GM19043 (cell line): Measurements from ENCODE around the gene EFNA4.

Experiments
- ATAC-seq: cut with Tn5 transposase; IDR thresholded peaks from one replicate; pipeline ENCODE4 v1.9.1; 2021; ENCODE audit warnings: low read depth; ENCODE audit not compliant: unreplicated experiment

EFNA4 gene

DNA sequence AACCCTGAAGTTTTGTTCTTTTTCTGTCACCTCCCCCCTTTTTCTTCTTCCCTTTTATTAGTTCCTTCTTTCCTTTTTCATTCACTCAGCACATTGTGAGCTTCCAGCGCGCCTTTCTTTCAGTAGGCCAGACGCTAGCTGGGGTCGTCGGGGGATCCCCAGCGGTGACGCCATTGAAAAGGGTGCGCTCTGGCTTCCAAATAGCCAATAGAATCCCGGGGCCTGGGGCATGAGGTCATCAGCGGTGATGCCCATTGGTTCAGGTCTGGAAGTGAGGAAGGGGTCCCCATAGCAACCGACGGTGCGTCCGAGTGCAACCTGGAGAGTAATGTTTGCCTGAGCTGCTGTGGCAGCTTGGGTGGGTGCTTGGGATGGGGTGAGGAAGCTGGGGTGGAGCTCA, 8.2 kb downstream of the EFNA4 start:
- no peak for ATAC-seq

DNA sequence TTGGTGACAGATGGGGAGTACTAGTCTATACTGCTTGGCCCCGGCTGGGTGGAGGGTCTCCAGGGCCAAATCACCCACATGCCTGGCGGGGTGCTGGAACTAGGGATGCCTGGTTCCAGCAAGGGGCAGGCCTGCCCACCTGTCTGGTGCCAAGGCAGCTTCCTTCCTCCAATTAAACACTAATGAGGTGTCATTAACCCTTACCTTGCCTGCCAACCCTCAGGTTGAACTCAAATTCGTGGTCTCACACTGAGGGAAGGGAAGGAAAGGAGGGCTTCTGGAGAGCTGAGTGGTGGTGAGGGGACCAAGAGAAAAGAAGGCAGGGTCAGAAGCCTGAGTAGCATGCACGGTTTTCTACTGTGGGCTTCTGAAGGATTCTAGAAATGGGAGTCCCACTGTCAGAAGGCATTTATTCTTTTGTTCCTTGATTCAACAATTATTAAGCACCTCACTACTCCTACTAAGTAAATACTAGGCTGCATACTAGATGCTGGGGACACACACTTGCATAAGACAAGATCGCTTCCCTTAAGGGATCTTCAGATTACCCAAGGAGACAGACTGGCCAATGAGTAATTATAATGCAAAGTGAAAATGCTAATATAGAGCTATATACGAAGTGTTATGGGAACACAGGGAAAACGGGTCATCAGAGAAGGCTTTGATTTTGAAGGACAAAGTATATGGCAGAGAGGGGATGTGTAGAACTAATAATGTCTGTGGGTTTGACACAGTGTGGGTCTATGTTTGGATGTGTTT, 9.2 kb downstream of the EFNA4 start:
- ATAC-seq, result no peak

- no peak for ATAC-seq
Measured at GRCh38 chr1:155073377-155074242, 10.1 kb downstream of the EFNA4 start.

DNA sequence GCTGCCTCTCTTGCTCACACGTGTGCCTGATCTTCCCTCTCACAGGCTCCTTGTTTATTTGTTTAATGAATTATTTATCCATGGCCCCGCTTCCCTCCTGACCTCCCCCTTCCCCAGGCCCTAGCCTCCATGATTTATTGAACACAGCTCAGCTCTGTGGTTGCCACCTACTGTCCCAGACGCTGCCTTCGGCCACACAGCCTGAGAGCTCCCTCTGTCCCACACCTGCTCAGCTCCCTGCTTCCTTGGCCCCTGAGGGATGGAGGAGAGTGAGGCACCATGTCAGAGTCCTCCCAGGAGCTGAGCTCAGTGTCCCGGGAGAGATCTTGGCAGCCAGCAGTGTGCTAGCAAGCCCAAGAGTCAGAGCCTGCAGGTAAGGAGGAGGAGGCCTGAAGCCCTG, 12.0 kb downstream of the EFNA4 start:
- ATAC-seq, result no peak

- no peak for ATAC-seq
Measured at GRCh38 chr1:155076371-155076770, 12.8 kb downstream of the EFNA4 start.

DNA sequence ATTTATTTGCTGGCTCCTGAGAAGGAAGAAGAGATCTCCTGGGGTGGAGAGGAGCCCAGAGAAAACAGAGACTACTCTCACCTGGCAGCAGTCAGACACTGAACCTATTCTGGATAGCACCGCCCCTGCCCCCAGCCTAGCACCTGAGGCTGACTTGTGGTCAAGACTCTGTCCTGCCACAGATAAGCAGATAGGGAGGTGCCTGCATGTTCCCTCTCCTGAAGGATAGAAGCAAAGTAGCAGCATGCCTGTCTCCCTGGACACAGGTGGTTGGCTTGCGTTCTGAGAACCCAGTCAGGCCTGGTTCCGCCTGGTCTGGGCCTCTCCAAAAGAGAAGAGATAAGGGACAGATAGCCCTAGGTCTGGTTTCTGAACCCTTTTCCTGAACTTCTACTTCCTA, 13.8 kb downstream of the EFNA4 start:
- ATAC-seq, result no peak

GRCh38 chr1:155077758-155078445, 14.4 kb downstream of the EFNA4 start:
- no peak for ATAC-seq

DNA sequence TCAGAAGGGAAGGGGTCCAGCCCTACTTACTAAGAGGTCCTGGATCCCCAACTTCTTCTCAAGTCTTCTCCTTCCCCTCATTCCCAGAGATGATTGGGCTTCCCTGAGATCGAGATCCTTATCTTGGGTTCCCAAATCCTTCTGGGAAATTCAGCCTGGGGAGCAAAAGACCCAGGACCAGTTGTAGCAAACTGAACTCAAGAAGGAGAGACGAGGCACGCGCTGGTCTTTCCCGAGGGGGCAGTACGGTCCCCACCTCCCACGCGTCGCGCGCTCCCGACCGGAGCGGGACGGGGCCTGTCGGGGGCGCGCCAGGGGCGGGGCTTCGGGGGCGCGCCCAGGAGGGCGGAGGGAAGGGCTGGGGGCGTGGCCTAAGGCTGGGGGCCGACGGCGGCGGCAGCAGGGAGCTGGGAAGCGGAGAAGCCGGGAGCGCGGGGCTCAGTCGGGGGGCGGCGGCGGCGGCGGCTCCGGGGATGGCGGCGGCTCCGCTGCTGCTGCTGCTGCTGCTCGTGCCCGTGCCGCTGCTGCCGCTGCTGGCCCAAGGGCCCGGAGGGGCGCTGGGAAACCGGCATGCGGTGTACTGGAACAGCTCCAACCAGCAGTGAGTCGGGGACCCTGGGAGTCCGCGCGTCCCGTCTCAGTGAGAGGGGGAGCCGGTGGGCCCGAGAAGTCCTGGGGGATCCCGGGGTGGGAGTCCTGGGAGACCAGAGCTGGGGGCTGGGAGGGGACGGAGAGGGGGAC, 15.1 kb downstream of the EFNA4 start, which contains the start of gene EFNA3:
EFNA3 (plus strand) TSS at position 369 of the 741 bp plus-strand sequence; CDS start at position 474, 105 bp downstream.
- no peak for ATAC-seq

DNA sequence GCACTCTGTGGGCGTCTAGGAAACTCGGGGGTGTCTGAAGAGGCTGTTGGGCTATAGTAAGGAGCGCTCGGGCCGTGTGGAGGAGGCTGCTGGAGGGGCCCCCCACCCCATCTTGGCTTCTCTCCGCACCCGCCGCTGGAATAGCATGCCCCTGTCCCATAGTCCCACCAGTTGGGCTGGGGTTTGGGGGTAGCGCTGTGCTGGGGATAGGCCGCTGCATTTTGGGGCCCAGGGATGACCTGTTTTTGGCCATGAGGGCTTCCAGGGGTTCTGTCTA, 15.6 kb downstream of the EFNA4 start:
- no peak for ATAC-seq

DNA sequence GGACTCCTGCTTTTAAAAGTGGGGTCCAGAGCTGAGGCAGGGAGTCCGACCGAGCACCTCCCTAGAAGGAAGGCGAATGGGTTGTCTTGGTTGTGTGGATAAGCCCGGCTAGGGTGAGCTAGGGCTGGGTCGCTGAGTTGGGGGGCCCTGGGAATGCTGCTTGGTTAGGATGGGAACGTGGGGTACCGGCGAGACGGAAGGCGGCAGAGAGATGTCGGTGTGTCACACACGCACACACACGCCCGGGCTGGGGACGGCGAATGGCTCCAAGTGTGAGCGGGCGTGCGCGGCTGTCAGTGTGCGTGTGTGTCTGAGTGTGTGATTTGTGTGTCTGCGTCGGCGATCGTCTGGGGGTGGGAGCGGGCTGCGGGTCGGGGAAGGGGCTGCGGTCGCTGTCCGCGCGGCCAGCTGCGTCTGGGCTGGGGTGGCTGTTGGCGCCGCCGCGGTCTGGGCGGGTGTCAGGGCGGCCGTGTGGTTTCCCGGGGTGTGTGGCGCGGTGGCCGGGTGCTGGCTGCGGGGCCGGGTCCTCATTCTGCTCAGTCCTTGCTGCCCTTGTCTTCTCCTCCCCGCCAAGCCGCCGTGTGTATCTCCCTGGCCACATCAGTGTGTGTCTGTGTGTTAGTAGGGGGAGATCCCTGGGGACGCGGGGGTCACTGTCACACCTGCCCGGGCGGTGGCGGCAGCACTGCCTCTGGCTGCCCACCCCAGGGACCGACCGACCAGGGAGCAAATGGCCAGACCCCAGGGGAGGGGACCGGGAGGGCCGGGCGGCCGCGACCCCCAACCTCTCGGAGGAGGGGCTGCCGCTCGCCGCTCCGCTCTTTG, 16.2 kb downstream of the EFNA4 start:
- no peak for ATAC-seq

DNA sequence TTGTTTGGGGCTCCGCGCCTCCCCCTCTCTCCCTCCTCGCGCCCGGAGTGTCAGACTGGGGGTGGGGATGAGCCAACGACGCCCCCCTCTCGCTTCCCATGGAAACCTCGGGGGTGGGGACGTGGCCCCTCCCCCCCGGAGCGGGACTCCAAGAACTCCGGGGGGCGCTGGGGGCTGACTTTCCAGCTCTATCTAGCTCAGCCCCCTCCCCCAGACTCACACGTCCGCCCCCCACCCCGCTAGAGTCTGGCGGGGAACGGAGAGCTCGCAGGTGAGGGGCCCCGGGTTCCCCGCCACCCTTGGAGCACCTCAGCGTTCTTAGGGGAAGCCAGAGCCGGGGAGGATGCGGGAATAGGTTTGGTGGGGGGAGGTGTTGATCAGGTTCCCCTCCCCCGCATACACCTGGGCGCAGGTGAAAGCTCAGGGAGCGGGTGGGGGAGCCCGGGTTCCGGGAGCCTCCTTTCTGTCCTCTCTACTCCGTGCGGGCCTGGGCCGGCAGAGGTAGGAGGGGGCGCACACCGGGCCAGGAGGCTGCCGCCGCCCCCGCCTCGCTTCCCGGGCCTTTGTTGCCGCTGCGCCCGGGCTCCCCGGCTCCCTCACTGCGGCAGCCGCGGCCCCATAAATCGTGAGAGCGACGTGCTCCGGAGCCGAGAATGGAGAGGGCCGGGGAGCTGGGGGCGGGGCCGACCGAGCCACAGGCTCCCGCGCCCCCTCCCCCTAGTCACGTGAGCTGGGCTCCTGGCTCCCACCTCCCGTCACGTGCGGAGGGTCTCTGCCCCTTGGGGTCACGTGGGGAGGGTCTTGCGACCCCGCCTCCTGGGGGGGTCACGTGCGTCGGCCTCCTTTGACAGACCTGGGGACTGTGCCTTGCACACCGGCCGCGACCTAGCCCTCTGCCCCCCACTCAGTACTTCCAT, 17.0 kb downstream of the EFNA4 start:
- ATAC-seq, result no peak

GRCh38 chr1:155081472-155082300, 18.1 kb downstream of the EFNA4 start:
- no peak for ATAC-seq

DNA sequence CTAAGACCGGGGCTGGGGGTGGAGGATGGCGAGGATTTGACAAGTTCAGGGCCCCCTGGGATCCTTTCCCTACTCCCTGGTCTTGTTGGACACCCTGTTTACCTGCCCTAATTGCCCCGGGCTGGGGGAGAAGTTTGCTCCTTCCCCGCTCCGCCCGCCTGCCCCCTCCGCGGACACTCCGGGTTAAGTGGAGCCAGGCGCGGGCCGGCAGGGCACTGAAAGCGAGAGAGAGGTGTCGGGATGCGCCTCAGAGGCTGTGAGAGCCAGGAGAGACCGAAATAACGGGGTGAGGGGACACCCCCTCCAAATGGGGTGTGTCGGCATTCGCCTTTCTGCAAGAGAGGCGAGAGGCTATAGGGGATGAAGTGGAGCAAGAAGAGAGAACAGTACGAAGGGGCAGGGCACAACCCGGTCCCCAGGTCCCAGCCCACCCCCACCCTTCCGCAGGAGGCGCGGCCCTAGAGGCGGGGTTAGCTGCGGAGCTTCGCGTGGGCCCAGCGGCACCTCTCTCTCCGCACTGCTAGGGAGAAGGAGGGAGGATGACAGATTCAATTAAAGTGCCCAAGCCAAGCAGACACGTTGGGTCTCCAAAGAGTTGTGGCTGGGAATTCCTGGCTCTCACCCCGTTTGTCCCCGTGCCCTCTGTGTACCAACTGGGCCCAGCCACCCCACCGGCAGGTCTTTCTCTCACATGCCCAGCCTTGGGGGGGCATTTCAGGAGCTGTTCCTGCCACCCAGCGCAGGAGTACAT, 18.9 kb downstream of the EFNA4 start:
- ATAC-seq, result no peak

- ATAC-seq, result no peak
Measured at GRCh38 chr1:155083052-155083541, 19.6 kb downstream of the EFNA4 start.

- no peak for ATAC-seq
Measured at GRCh38 chr1:155083865-155084721, 20.6 kb downstream of the EFNA4 start.
